KMS-11 (cell line): ENCODE measurements around the gene FOXD1.

Experiments
- H2AFZ ChIP-seq: fragments of 200-600 bp; sonication (generic); 2 replicates; pipeline ENCODE4 v1.6.1; 2016; ENCODE audit warnings: antibody characterized with exemption, mixed run types, low read depth
- H3K27ac ChIP-seq: fragments of 200-600 bp; sonication (generic); 2 replicates; pipeline ENCODE4 v1.6.1; 2016; ENCODE audit warnings: mild to moderate bottlenecking, mixed run types
- H3K27me3 ChIP-seq: fragments of 200-600 bp; sonication (generic); 2 replicates; pipeline ENCODE4 v1.6.1; 2017; ENCODE audit warnings: mild to moderate bottlenecking, low read depth, mixed run types, moderate library complexity; ENCODE audit not compliant: insufficient read depth
- H3K36me3 ChIP-seq: fragments of 200-600 bp; sonication (generic); 2 replicates; pipeline ENCODE4 v1.6.1; 2017; ENCODE audit warnings: mild to moderate bottlenecking, mixed run types; ENCODE audit not compliant: insufficient read depth
- H3K4me1 ChIP-seq: fragments of 200-600 bp; sonication (generic); 2 replicates; pipeline ENCODE4 v1.6.1; 2016; ENCODE audit warnings: mild to moderate bottlenecking, low read depth, mixed run types; ENCODE audit not compliant: poor library complexity, severe bottlenecking
- H3K4me2 ChIP-seq: fragments of 200-600 bp; sonication (generic); 2 replicates; pipeline ENCODE4 v1.7.0; 2016; ENCODE audit warnings: mild to moderate bottlenecking, mixed run types
- H3K4me3 ChIP-seq: fragments of 200-600 bp; sonication (generic); IDR thresholded peaks from 2 replicates; pipeline ENCODE4 v1.6.1; 2017; ENCODE audit warnings: low read depth, low read length, mixed read lengths; ENCODE audit not compliant: insufficient read depth
- H3K79me2 ChIP-seq: fragments of 200-600 bp; sonication (generic); 2 replicates; pipeline ENCODE4 v1.6.1; 2016; ENCODE audit warnings: low read depth, mixed run types; ENCODE audit not compliant: insufficient read depth
- H3K9ac ChIP-seq: fragments of 200-600 bp; sonication (generic); 2 replicates; pipeline ENCODE4 v1.6.1; 2016; ENCODE audit warnings: mild to moderate bottlenecking, mixed run types
- H4K20me1 ChIP-seq: fragments of 200-600 bp; sonication (generic); 2 replicates; pipeline ENCODE4 v1.6.1; 2016; ENCODE audit warnings: mild to moderate bottlenecking, mixed run types; ENCODE audit not compliant: insufficient read depth
- TF ChIP-seq, protein P1 (sequence below): fragments of 200-600 bp; sonication (generic); conservative IDR thresholded peaks from 2 replicates; pipeline ENCODE4 v1.6.1; 2017; ENCODE audit warnings: low read depth, mild to moderate bottlenecking, antibody characterized with exemption, low read length, moderate library complexity, mixed read lengths

The FOXD1 gene

DNA sequence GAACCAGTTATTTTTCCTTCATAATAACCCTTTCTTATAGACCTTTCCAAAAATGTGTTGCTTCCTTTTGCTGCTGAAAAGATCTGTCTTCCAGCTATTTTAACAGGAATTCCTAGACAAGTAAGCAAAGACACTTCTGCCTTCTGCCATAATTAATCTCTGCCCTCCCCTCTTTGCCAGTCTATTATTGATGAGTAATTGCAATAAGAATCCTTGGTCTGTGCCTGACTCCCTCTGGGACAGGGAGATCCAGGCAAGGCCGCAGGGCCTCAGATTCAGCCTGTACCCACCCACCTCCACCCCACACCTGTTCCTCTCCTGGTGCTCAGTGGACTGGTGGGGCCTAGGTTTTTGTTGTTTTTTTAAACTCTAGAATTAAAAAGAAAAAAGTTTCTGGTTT, 8.3 kb downstream of the FOXD1 start:
- TF ChIP-seq, protein P1, sequence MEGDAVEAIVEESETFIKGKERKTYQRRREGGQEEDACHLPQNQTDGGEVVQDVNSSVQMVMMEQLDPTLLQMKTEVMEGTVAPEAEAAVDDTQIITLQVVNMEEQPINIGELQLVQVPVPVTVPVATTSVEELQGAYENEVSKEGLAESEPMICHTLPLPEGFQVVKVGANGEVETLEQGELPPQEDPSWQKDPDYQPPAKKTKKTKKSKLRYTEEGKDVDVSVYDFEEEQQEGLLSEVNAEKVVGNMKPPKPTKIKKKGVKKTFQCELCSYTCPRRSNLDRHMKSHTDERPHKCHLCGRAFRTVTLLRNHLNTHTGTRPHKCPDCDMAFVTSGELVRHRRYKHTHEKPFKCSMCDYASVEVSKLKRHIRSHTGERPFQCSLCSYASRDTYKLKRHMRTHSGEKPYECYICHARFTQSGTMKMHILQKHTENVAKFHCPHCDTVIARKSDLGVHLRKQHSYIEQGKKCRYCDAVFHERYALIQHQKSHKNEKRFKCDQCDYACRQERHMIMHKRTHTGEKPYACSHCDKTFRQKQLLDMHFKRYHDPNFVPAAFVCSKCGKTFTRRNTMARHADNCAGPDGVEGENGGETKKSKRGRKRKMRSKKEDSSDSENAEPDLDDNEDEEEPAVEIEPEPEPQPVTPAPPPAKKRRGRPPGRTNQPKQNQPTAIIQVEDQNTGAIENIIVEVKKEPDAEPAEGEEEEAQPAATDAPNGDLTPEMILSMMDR: no peak
- Histone ChIP-seq H3K9ac (no peak overlapping the region), H3K4me3 (no peak overlapping the region), H3K4me1 (peaks cover 4% of the 10 kb centered on the region), H4K20me1 (no peaks in the 10 kb centered on the region), H3K27ac (no peak overlapping the region), H3K36me3 (no peaks in the 10 kb centered on the region), H2AFZ (no peak overlapping the region), H3K27me3 (no peaks in the 10 kb centered on the region), H3K4me2 (no peak overlapping the region), H3K79me2 (peaks cover 6% of the 10 kb centered on the region; the same call in 1 of the 2 replicates)

DNA sequence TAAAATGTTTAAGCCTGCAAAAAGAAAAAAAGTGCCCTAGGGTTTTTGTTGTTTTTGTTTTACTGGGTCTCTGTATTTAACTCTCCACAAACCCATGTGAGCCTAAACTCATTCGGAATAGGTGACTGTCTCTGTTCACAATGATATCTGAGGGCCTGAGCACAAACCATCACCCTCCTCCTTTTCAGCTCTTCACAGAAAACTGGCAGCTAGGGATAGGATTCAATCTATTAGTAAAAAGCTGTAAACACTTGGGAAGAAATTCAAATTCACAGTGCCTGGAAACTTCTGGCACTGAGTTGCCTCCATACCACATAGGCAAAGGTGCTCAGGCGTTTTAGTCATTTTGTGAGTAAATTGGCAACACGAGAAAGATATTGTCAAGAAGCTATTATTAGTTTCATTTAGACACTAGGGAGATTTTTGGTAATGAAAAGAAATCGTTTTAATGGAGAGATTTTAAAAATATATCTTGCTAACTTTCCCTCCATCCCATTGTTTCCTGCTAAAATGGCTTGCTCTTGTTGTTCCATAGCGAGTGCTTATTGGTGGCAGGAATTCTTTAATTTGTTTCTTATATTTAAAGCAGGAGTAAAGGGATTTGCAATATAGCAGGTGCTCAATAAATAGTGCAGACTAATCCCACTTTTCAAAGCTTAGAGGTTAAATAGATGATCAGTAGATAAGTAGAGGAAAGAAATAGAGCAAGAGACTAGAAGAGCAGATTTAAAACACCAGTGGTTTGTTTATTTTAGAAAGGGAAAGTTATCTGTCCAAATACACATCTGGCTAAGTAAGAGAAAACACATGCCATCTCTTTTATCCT, 9.7 kb downstream of the FOXD1 start:
- TF ChIP-seq, protein P1: no peak
- Histone ChIP-seq H3K36me3 (no peaks in the 10 kb centered on the region), H3K4me3 (no peak overlapping the region), H3K79me2 (no peaks in the 10 kb centered on the region), H3K27me3 (no peaks in the 10 kb centered on the region), H3K9ac (no peak overlapping the region), H4K20me1 (no peaks in the 10 kb centered on the region), H3K27ac (no peak overlapping the region), H2AFZ (no peak overlapping the region), H3K4me2 (no peak overlapping the region), H3K4me1 (no peaks in the 10 kb centered on the region)

DNA sequence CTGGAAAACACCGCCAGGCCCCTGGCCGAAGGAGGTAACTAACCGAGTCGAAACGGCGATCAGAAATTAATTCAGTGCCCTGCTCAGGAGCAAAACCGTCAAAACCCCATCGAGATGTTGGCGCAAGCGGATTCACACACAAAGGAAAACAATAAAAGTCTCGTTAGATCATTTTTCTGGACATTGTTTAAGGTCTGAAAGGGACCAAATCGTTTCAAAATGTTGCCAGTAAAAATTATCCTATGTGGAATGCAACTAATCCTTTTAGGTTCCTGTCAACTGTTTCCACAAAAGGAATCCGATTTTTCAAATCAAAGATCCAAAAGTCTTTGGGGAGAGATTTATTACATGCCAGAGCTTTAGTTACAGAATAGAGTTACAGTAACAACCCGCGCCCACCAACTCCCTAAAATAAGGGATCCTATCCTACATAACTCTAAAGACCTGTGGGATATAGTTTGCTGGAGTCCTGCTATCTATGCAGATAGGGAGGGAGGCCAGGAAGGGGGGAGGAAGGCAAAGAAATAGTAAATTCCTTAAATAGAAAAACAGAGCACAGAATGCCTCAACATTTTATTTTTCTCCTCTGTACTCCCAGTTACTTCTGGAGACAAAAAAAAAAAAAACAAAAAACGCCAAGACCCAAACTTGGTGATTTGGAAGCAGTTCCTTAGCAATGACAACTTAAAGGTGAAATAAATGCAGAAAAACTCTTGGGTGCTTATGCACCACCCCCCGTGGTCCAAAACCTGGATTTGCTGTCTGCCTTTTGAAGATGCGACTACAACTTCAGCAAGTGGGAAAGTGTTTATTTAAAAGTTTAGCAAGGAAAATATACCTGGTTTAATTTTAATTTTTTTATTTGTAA, 10.6 kb downstream of the FOXD1 start:
- TF ChIP-seq, protein P1: no peak
- no peaks in the 10 kb centered on the region for H3K79me2 ChIP-seq
- H4K20me1 ChIP-seq: no peaks in the 10 kb centered on the region
- H3K4me2 ChIP-seq: no peak overlapping the region
- no peaks in the 10 kb centered on the region for H3K27me3 ChIP-seq
- H3K27ac ChIP-seq: no peak overlapping the region
- H3K4me1 ChIP-seq: no peaks in the 10 kb centered on the region
- H3K36me3 ChIP-seq: no peaks in the 10 kb centered on the region
- no peak overlapping the region for H3K9ac ChIP-seq
- no peak overlapping the region for H2AFZ ChIP-seq
- no peak overlapping the region for H3K4me3 ChIP-seq

DNA sequence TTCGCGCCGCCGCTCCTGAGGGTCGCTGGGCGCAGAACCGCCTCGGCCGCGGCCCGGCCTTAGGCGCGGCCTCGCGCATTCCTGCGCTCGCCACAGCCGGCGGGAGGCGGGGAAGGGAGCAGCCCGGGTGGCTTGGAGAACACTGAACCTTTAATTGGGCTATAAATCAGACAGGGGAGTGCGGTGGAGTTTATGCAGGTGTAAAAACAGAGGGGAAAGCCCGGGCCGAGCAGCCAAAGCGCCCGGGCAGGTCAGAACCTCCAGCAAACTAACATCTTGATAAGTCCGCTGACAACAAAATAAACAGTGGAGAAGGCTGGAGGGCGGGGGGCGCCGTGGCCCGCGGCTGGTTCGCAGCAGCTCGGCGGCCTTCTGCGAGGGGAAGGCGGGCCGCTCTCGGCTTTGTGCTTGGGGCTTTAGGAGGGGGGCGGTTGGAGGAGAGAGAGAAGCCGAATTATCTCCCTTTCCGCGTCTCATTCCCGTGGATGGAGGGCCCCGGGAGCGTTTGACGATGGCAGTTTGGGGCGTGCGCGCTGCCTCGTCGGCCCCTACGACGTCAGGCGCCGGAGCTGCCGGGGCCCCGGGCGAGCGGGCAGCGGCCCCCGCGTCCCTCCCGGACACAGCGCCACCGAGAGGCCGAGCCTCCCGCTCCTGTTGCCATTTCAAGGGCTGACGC, 11.3 kb downstream of the FOXD1 start:
- Histone ChIP-seq H3K4me2 (no peak overlapping the region), H3K9ac (no peak overlapping the region), H4K20me1 (no peaks in the 10 kb centered on the region), H3K4me1 (no peaks in the 10 kb centered on the region), H3K36me3 (no peaks in the 10 kb centered on the region), H2AFZ (no peak overlapping the region), H3K27me3 (no peaks in the 10 kb centered on the region), H3K79me2 (no peaks in the 10 kb centered on the region), H3K4me3 (no peak overlapping the region), H3K27ac (no peak overlapping the region)
- TF ChIP-seq, protein P1: no peak
